Measurements from ENCODE around the gene HNRNPA1. TPM values are rescaled to one million over a fixed set of nuclear protein-coding genes. Genes with fewer than 3 reads are reported as not detected.

Gene HNRNPA1
- total and polyA plus RNA-seq, 9 donors: 442 to 2,692 (median 2,145) TPM

DNA sequence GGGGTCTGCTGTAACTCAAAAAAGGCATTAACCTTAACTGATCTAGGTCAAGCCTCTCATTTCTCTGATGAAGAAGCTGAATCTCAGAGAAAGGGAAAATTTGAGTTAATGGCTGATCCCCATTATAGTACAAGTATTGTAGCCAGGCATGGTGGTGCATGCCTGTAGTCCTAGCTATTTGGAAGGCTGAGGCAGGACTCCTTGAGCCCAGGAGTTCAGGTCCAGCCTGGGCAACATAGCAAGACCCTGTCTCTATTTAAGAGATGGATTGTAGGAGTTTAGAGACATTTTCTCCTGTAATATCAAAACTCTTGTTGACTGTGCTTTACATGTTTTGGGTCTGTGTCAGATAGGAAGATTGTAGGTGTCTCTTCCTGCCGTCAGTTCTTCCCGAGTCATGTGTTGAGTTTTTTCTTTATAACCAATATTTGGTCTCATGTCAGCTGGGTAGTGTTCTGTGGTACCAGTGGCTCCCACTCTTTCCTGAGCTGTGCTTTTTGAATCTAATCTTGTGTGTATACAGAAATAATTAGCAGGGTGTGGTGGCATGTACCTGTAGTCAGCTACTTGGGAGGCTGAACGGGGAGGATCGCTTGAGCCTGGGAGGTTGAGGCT, 53.0 kb downstream of the HNRNPA1 start:
- Histone ChIP-seq H3K9me3 (replicated peaks; ENCODE audit: control insufficient read depth, low read depth, low read length) (no peaks in the 10 kb centered on the region), H3K27ac (ENCODE audit: low read length) (no peak overlapping the region), H3K4me1 (ENCODE audit: control insufficient read depth, insufficient read depth, low read length) (peaks cover 25% of the 10 kb centered on the region), H3K4me3 (ENCODE audit: low read length) (no peak overlapping the region), H3K36me3 (ENCODE audit: control insufficient read depth, insufficient read depth, low read length) (peaks cover 15% of the 10 kb centered on the region), H3K27me3 (ENCODE audit: control insufficient read depth, insufficient read depth, low read length) (no peaks in the 10 kb centered on the region)
- no CpG with 5 or more reads among the region's 4 CpGs for WGBS (ENCODE audit: insufficient coverage)
- no peak for DNase-seq

Other genes starting within 250 kb of the HNRNPA1 start
- 1.1 TPM for gene HOXC5, start 247.7 kb upstream of the HNRNPA1 start, total RNA-seq
- gene HOXC5, start 247.7 kb upstream of the HNRNPA1 start, polyA plus RNA-seq (ENCODE audit: insufficient read depth in 1 of 8, insufficient read length in 8 of 8, low replicate concordance in 1 of 8): 1 to 10 TPM in 4 of 8 donors, under 1 TPM in 4; 0.54 to 1.6 (median 1.0) TPM
- 10.1 TPM for gene HOXC4, start 226.9 kb upstream of the HNRNPA1 start, total RNA-seq
- 10 to 100 TPM; 16.2 to 29.6 (median 21.8) TPM for gene HOXC4, start 226.9 kb upstream of the HNRNPA1 start, polyA plus RNA-seq (ENCODE audit: insufficient read depth in 1 of 8, insufficient read length in 8 of 8, low replicate concordance in 1 of 8)
- gene SMUG1, start 91.7 kb upstream of the HNRNPA1 start, total RNA-seq: 27.4 TPM
- 10 to 100 TPM; 20.5 to 27.8 (median 23.2) TPM for gene SMUG1, start 91.7 kb upstream of the HNRNPA1 start, polyA plus RNA-seq (ENCODE audit: insufficient read depth in 1 of 8, insufficient read length in 8 of 8, low replicate concordance in 1 of 8)
- 58.5 TPM for gene CBX5, start 604 bp upstream of the HNRNPA1 start, total RNA-seq
- 10 to 100 TPM; 57.2 to 89.1 (median 71.2) TPM for gene CBX5, start 604 bp upstream of the HNRNPA1 start, polyA plus RNA-seq (ENCODE audit: insufficient read depth in 1 of 8, insufficient read length in 8 of 8, low replicate concordance in 1 of 8)
- gene NFE2, start 20.3 kb downstream of the HNRNPA1 start, total RNA-seq: 1.6 TPM
- 1 to 10 TPM; 1.1 to 3.3 (median 2.5) TPM for gene NFE2, start 20.3 kb downstream of the HNRNPA1 start, polyA plus RNA-seq (ENCODE audit: insufficient read depth in 1 of 8, insufficient read length in 8 of 8, low replicate concordance in 1 of 8)
- 143 TPM for gene COPZ1, start 44.4 kb downstream of the HNRNPA1 start, total RNA-seq
- 100 to 1,000 TPM; 131 to 158 (median 144) TPM for gene COPZ1, start 44.4 kb downstream of the HNRNPA1 start, polyA plus RNA-seq (ENCODE audit: insufficient read depth in 1 of 8, insufficient read length in 8 of 8, low replicate concordance in 1 of 8)
- gene GPR84, start 83.8 kb downstream of the HNRNPA1 start, total RNA-seq: not detected
- under 1 TPM; 0.15 to 0.27 (median 0.22) TPM for gene GPR84, start 83.8 kb downstream of the HNRNPA1 start, polyA plus RNA-seq (ENCODE audit: insufficient read depth in 1 of 8, insufficient read length in 8 of 8, low replicate concordance in 1 of 8)
- 2.7 TPM for gene ZNF385A, start 104.0 kb downstream of the HNRNPA1 start, total RNA-seq
- gene ZNF385A, start 104.0 kb downstream of the HNRNPA1 start, polyA plus RNA-seq (ENCODE audit: insufficient read depth in 1 of 8, insufficient read length in 8 of 8, low replicate concordance in 1 of 8): 10 to 100 TPM in 7 of 8 donors, 1 to 10 TPM in 1; 8.3 to 23.8 (median 13.7) TPM
- 70.7 TPM for gene ITGA5, start 138.5 kb downstream of the HNRNPA1 start, total RNA-seq
- gene ITGA5, start 138.5 kb downstream of the HNRNPA1 start, polyA plus RNA-seq (ENCODE audit: insufficient read depth in 1 of 8, insufficient read length in 8 of 8, low replicate concordance in 1 of 8): 100 to 1,000 TPM in 6 of 8 donors, 10 to 100 TPM in 2; 88.9 to 129 (median 111) TPM
- gene GTSF1, start 192.9 kb downstream of the HNRNPA1 start, total RNA-seq: not detected
- under 1 TPM in 5 of 8 donors, not detected in 3; 0.20 to 0.58 (median 0.23) TPM for gene GTSF1, start 192.9 kb downstream of the HNRNPA1 start, polyA plus RNA-seq (ENCODE audit: insufficient read depth in 1 of 8, insufficient read length in 8 of 8, low replicate concordance in 1 of 8)
- 6.3 TPM for gene NCKAP1L, start 217.0 kb downstream of the HNRNPA1 start, total RNA-seq
- 1 to 10 TPM; 4.2 to 7.2 (median 5.3) TPM for gene NCKAP1L, start 217.0 kb downstream of the HNRNPA1 start, polyA plus RNA-seq (ENCODE audit: insufficient read depth in 1 of 8, insufficient read length in 8 of 8, low replicate concordance in 1 of 8)

All from muscle of leg (tissue), 11 donors.